Sigmoid colon (tissue), 4 donors: ENCODE data around the gene RASAL2.

Source experiments
- CTCF ChIP-seq, 4 experiments: fragments of 450-650 bp in 3 of 4; fragments of 200-600 bp in 1 of 4; IDR thresholded peaks; one replicate each; pipeline ENCODE4 v1.5.1; 2016 to 2019; ENCODE audit warnings: antibody characterized with exemption in 4 of 4, mild to moderate bottlenecking in 3 of 4, moderate library complexity in 2 of 4
- EP300 ChIP-seq, 4 donors: sonication (generic); formaldehyde crosslinking; IDR thresholded peaks; one replicate each; pipeline ENCODE4 v1.6.1; 2017; ENCODE audit warnings: antibody characterized with exemption in 4 of 4
- POLR2A ChIP-seq, 2 donors: fragments of 450-650 bp; IDR thresholded peaks; one replicate each; pipeline ENCODE4 v1.6.1; 2016; ENCODE audit warnings: antibody characterized with exemption in 2 of 2, mild to moderate bottlenecking in 2 of 2, moderate library complexity in 2 of 2
- POLR2AphosphoS5 ChIP-seq, 4 donors: sonication (generic); formaldehyde crosslinking; IDR thresholded peaks; one replicate each; pipeline ENCODE4 v1.6.1; 2017; ENCODE audit warnings: antibody characterized with exemption in 4 of 4

GRCh38 chr1:178533121-178533946 is 439.4 kb downstream of the RASAL2 start:
- no peak for TF ChIP-seq CTCF (IDR thresholded peaks at IDR 0.05)
- TF ChIP-seq EP300 (IDR thresholded peaks at IDR 0.05) = no peak
- no peak for TF ChIP-seq POLR2A (IDR thresholded peaks at IDR 0.05)
- TF ChIP-seq POLR2AphosphoS5 (IDR thresholded peaks at IDR 0.05) = no peak
